Neuronal stem cell (in vitro differentiated cells): ENCODE measurements around the gene ACP7.
A peak's percentile ranks its signal among the peaks of the same experiment; 100 is the strongest.

Experiments used
- DNase-seq: peaks from one replicate; pipeline ENCODE4 v3.0.0-alpha.2; 2013; ENCODE audit warnings: low spot score
- H2AFZ ChIP-seq: one replicate; pipeline ENCODE4 v1.6.1; 2013; ENCODE audit warnings: mild to moderate bottlenecking, low read length, inconsistent platforms
- H2AK5ac ChIP-seq: 2 replicates; pipeline ENCODE4 v1.6.1; 2013; ENCODE audit warnings: low read depth, mild to moderate bottlenecking, inconsistent platforms, low read length, moderate library complexity, mixed read lengths
- H2BK120ac ChIP-seq: 2 replicates; pipeline ENCODE4 v1.6.1; 2013; ENCODE audit warnings: low read depth, mild to moderate bottlenecking, inconsistent platforms, low read length, moderate library complexity, mixed read lengths
- H2BK12ac ChIP-seq: one replicate; pipeline ENCODE4 v1.6.1; 2013; ENCODE audit warnings: low read length, inconsistent platforms
- H2BK15ac ChIP-seq: 2 replicates; pipeline ENCODE4 v1.6.1; 2013; ENCODE audit warnings: mild to moderate bottlenecking, low read length, inconsistent platforms, mixed read lengths
- H2BK5ac ChIP-seq: one replicate; pipeline ENCODE4 v1.6.1; 2013; ENCODE audit warnings: inconsistent platforms, mild to moderate bottlenecking, low read length, moderate library complexity
- H3K14ac ChIP-seq: one replicate; pipeline ENCODE4 v1.6.1; 2013; ENCODE audit warnings: low read length, inconsistent platforms
- H3K18ac ChIP-seq: 2 replicates; pipeline ENCODE4 v1.6.1; 2013; ENCODE audit warnings: low read length, inconsistent platforms
- H3K23ac ChIP-seq: 2 replicates; pipeline ENCODE4 v1.6.1; 2013; ENCODE audit warnings: low read depth, mild to moderate bottlenecking, mixed read lengths, low read length, inconsistent platforms; ENCODE audit not compliant: poor library complexity
- H3K27ac ChIP-seq: replicated peaks from 3 replicates; pipeline ENCODE4 v1.5.1; 2013; ENCODE audit warnings: low read length, inconsistent platforms
- H3K27me3 ChIP-seq, 3 experiments: 2 replicates each; pipeline ENCODE4 v1.6.1; 2013; ENCODE audit warnings: low read length in 3 of 3, mild to moderate bottlenecking in 2 of 3, inconsistent platforms in 1 of 3, low read depth in 1 of 3, mixed read lengths in 1 of 3, moderate library complexity in 1 of 3; ENCODE audit not compliant: control insufficient read depth in 3 of 3, insufficient read depth in 3 of 3
- H3K36me3 ChIP-seq, 2 donors: replicated peaks in 1 of 2; 2 replicates each; pipeline ENCODE4 v1.6.1; 2013; ENCODE audit warnings: low read length in 2 of 2; ENCODE audit not compliant: control insufficient read depth in 2 of 2, insufficient read depth in 2 of 2
- H3K4ac ChIP-seq: 2 replicates; pipeline ENCODE4 v1.6.1; 2013; ENCODE audit warnings: inconsistent platforms, mild to moderate bottlenecking, low read length, moderate library complexity
- H3K4me1 ChIP-seq, 2 donors: 1 replicate in 1 of 2; 2 replicates in 1 of 2; pipeline ENCODE4 v1.6.1; 2013; ENCODE audit warnings: low read length in 2 of 2, low read depth in 1 of 2; ENCODE audit not compliant: control insufficient read depth in 2 of 2, insufficient read depth in 1 of 2
- H3K4me2 ChIP-seq: one replicate; pipeline ENCODE4 v1.6.1; 2013; ENCODE audit warnings: mild to moderate bottlenecking, low read length, inconsistent platforms; ENCODE audit not compliant: insufficient read depth, poor library complexity, severe bottlenecking
- H3K4me3 ChIP-seq, 2 donors: 2 replicates each; pipeline ENCODE4 v1.5.1; 2013; ENCODE audit warnings: low read length in 2 of 2, mild to moderate bottlenecking in 2 of 2, inconsistent platforms in 1 of 2, moderate library complexity in 1 of 2
- H3K79me1 ChIP-seq: one replicate; pipeline ENCODE4 v1.6.1; 2013; ENCODE audit warnings: low read depth, mild to moderate bottlenecking, inconsistent platforms, low read length, moderate library complexity
- H3K9ac ChIP-seq: one replicate; pipeline ENCODE4 v1.6.1; 2013; ENCODE audit warnings: mild to moderate bottlenecking, low read depth, low read length, inconsistent platforms; ENCODE audit not compliant: poor library complexity
- H3K9me3 ChIP-seq, 2 donors: replicated peaks in 1 of 2; 2 replicates each; pipeline versions ENCODE3 to v1.6.1; 2013; ENCODE audit warnings: low read length in 2 of 2, mild to moderate bottlenecking in 2 of 2, inconsistent platforms in 1 of 2, low read depth in 1 of 2, mixed read lengths in 1 of 2, moderate library complexity in 1 of 2; ENCODE audit not compliant: control insufficient read depth in 2 of 2, insufficient read depth in 1 of 2
- H4K8ac ChIP-seq: one replicate; pipeline ENCODE4 v1.6.1; 2013; ENCODE audit warnings: low read depth, mild to moderate bottlenecking, inconsistent platforms, low read length, moderate library complexity
- H4K91ac ChIP-seq: one replicate; pipeline ENCODE4 v1.6.1; 2013; ENCODE audit warnings: low read length, low read depth, mild to moderate bottlenecking, inconsistent platforms; ENCODE audit not compliant: poor library complexity
- WGBS, 2 donors: extraction: QIAGEN DNeasy Blood & Tissue Kit; methylation state at CpG; one replicate each; pipeline ENCODE4 v1.1.7; 2013; ENCODE audit warnings: missing lambda C conversion rate in 2 of 2, mixed read lengths in 1 of 2; ENCODE audit not compliant: insufficient read length in 2 of 2, insufficient replicate concordance in 1 of 2; ENCODE audit errors: extremely low coverage in 2 of 2; 5-methylcytosine and 5-hydroxymethylcytosine counted together

ACP7 gene

GRCh38 chr19:39157275-39157996 lies 73.3 kb downstream of the ACP7 start:
- peak overlapping the region; percentile 82 for H3K9ac ChIP-seq
- H3K4me3 ChIP-seq: peak overlapping the region in 1 of 2 donors; percentile 70
- peaks cover 0 to 3% of the 10 kb centered on the region in 2 donors for H3K9me3 ChIP-seq
- H4K91ac ChIP-seq: peak overlapping the region; percentile 87
- no CpG with 5 or more reads among the region's 23 CpGs for WGBS, 2 donors
- no peak overlapping the region for H2AFZ ChIP-seq
- no peak overlapping the region for H2BK12ac ChIP-seq
- peak overlapping the region; percentile 57 for H3K23ac ChIP-seq
- H3K79me1 ChIP-seq: peaks cover 28% of the 10 kb centered on the region
- no peak overlapping the region for H2BK15ac ChIP-seq
- no peak overlapping the region for H3K4me2 ChIP-seq
- H3K27ac ChIP-seq: no peak overlapping the region
- peaks cover 0 to 5% of the 10 kb centered on the region in 2 donors for H3K36me3 ChIP-seq
- H4K8ac ChIP-seq: no peak overlapping the region
- peak overlapping the region; percentile 78 for H3K14ac ChIP-seq
- H3K4me1 ChIP-seq: peaks cover 0 to 24% of the 10 kb centered on the region in 2 donors
- H2BK5ac ChIP-seq: no peak overlapping the region
- H2BK120ac ChIP-seq: no peak overlapping the region
- peak overlapping the region; percentile 59 for H3K4ac ChIP-seq
- DNase-seq: no peak
- H3K27me3 ChIP-seq: peaks cover 0 to 2% (median 0%) of the 10 kb centered on the region in 3 experiments
- H3K18ac ChIP-seq: peak overlapping the region; percentile 35
- no peak overlapping the region for H2AK5ac ChIP-seq

DNA sequence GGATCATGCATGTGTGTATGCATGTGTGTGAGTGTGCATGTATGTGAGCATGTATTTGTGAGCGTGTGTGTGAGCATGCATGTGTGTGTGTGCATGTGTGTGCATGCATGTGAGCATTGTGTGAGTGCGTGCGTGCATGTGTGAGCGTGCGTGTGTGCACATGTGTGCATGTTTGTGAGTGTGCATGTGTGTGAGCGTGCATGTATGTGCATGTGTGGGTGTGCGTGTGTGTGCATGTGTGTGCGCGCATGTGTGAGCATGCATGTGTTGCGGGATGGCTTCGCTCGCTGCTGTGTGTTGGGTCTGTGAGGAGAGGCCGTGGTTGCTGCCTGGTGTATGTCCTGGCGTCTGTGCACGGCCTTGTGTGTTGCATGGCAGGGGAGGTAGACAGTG lies 73.8 kb downstream of the ACP7 start:
- peak overlapping the region; percentile 35 for H3K18ac ChIP-seq
- H2BK120ac ChIP-seq: no peak overlapping the region
- H3K4me1 ChIP-seq: peaks cover 3 to 29% of the 10 kb centered on the region in 2 donors
- H2AFZ ChIP-seq: no peak overlapping the region
- H3K9me3 ChIP-seq: peaks cover 0 to 3% of the 10 kb centered on the region in 2 donors
- H3K14ac ChIP-seq: peak overlapping the region; percentile 78
- H3K79me1 ChIP-seq: peaks cover 28% of the 10 kb centered on the region
- H3K23ac ChIP-seq: peak overlapping the region; percentile 57
- H4K8ac ChIP-seq: no peak overlapping the region
- no peak overlapping the region for H3K4me2 ChIP-seq
- no CpG with 5 or more reads among the region's 15 CpGs for WGBS, 2 donors
- peak overlapping the region; percentile 2 for H2BK12ac ChIP-seq
- no peak for DNase-seq
- peaks cover 0 to 2% (median 0%) of the 10 kb centered on the region in 3 experiments for H3K27me3 ChIP-seq
- H3K9ac ChIP-seq: peak overlapping the region; percentile 82
- H3K4ac ChIP-seq: peak overlapping the region; percentile 59
- H3K36me3 ChIP-seq: peaks cover 0 to 5% of the 10 kb centered on the region in 2 donors
- peak overlapping the region; percentile 77 for H2AK5ac ChIP-seq
- H3K4me3 ChIP-seq: peak overlapping the region in 1 of 2 donors; percentile 70
- H3K27ac ChIP-seq: no peak overlapping the region
- H2BK15ac ChIP-seq: no peak overlapping the region
- H2BK5ac ChIP-seq: no peak overlapping the region
- peak overlapping the region; percentile 89 for H4K91ac ChIP-seq

DNA sequence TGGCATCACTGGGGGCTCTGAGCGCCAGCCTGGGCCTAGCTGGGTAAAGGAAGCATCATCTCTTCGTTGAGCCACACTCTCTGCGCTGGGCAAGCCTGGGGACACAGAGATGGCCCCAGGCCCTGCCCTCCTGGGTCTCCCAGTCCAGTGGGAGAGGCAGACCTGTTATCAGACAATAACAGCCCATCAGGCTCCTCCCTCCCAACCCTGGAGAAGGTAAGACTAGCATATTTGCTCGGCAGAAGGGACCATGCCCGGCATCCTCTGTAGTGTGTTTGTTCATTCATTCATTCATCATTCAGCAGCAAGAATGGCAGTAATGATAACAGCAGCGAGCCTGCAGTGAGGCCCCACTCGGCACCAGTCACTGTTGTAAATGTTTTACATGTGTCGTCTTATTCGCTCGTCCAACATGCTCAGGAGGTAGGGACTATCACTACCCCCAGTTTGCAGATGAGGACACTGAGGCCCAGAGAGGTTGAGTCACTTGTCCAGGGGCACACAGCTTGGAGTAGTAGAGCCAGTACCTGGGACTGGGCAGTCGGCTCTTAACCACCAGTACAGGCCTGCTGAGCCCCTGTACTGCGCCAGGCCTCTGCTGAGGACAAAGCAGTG lies 74.6 kb downstream of the ACP7 start:
- no CpG with 5 or more reads among the region's 12 CpGs for WGBS, 2 donors
- Histone ChIP-seq H2AFZ (no peak overlapping the region), H3K9me3 (peaks cover 0 to 3% of the 10 kb centered on the region in 2 donors), H3K36me3 (peaks cover 0 to 5% of the 10 kb centered on the region in 2 donors), H2BK15ac (no peak overlapping the region), H3K4ac (no peak overlapping the region), H3K27ac (no peak overlapping the region), H4K91ac (peak overlapping the region; percentile 89), H3K18ac (peak overlapping the region; percentile 41), H2BK12ac (peak overlapping the region; percentile 49), H3K23ac (no peak overlapping the region), H2AK5ac (peak overlapping the region; percentile 77), H3K4me3 (no peak overlapping the region), H3K4me1 (peaks cover 5 to 30% of the 10 kb centered on the region in 2 donors), H3K9ac (no peak overlapping the region), H3K14ac (no peak overlapping the region), H2BK5ac (no peak overlapping the region), H3K4me2 (no peak overlapping the region), H4K8ac (no peak overlapping the region), H2BK120ac (no peak overlapping the region), H3K27me3 (peaks cover 0 to 2% (median 0%) of the 10 kb centered on the region in 3 experiments), H3K79me1 (peaks cover 28% of the 10 kb centered on the region)
- DNase-seq: no peak

GRCh38 chr19:39160523-39160861 lies 76.3 kb downstream of the ACP7 start:
- no peak for DNase-seq
- H3K27me3 ChIP-seq: peaks cover 0 to 2% (median 0%) of the 10 kb centered on the region in 3 experiments
- H3K36me3 ChIP-seq: peaks cover 0 to 5% of the 10 kb centered on the region in 2 donors
- no peak overlapping the region for H3K14ac ChIP-seq
- H3K4me3 ChIP-seq: no peak overlapping the region
- H2BK120ac ChIP-seq: no peak overlapping the region
- H2BK12ac ChIP-seq: no peak overlapping the region
- no peak overlapping the region for H3K18ac ChIP-seq
- no peak overlapping the region for H3K9ac ChIP-seq
- no peak overlapping the region for H3K4ac ChIP-seq
- no peak overlapping the region for H3K4me2 ChIP-seq
- H2BK5ac ChIP-seq: no peak overlapping the region
- H3K4me1 ChIP-seq: peaks cover 5 to 25% of the 10 kb centered on the region in 2 donors
- no peak overlapping the region for H2AFZ ChIP-seq
- peaks cover 0 to 3% of the 10 kb centered on the region in 2 donors for H3K9me3 ChIP-seq
- H3K27ac ChIP-seq: no peak overlapping the region
- H4K8ac ChIP-seq: no peak overlapping the region
- no CpG with 5 or more reads among the region's 8 CpGs for WGBS, 2 donors
- no peak overlapping the region for H4K91ac ChIP-seq
- no peak overlapping the region for H2BK15ac ChIP-seq
- peaks cover 23% of the 10 kb centered on the region for H3K79me1 ChIP-seq
- no peak overlapping the region for H2AK5ac ChIP-seq
- no peak overlapping the region for H3K23ac ChIP-seq
